Smooth muscle cell (in vitro differentiated cells): ENCODE results near the gene EFCAB6. TPM values are rescaled to one million over a fixed set of nuclear protein-coding genes. Genes with fewer than 3 reads are reported as not detected.

ENCODE experiments used
- DNase-seq: peaks from one replicate; lab custom pipeline; 2025; ENCODE audit not compliant: unreplicated experiment; lab: John Stamatoyannopoulos, UW
- H2AFZ ChIP-seq: fragments of 200-600 bp; sonication (generic); 2 replicates; pipeline ENCODE4 v1.6.0; 2016; ENCODE audit warnings: antibody characterized with exemption, low read depth, mild to moderate bottlenecking
- H3F3A ChIP-seq: fragments of 200-600 bp; sonication (generic); 2 replicates; pipeline ENCODE4 v1.6.0; 2017; ENCODE audit warnings: antibody characterized with exemption, low read depth
- H3K27ac ChIP-seq: fragments of 200-600 bp; sonication (generic); 2 replicates; pipeline ENCODE4 v1.5.1; 2016; ENCODE audit warnings: low read depth, mild to moderate bottlenecking
- H3K27me3 ChIP-seq: fragments of 200-600 bp; sonication (generic); 2 replicates; pipeline ENCODE4 v1.6.1; 2016; ENCODE audit warnings: low read depth, mild to moderate bottlenecking
- H3K36me3 ChIP-seq: fragments of 200-600 bp; sonication (generic); 2 replicates; pipeline ENCODE4 v1.5.1; 2016; ENCODE audit warnings: low read depth
- H3K4me1 ChIP-seq: fragments of 200-600 bp; sonication (generic); 2 replicates; pipeline ENCODE4 v1.5.1; 2016; ENCODE audit warnings: low read depth
- H3K4me2 ChIP-seq: fragments of 200-600 bp; sonication (generic); 2 replicates; pipeline ENCODE4 v1.6.0; 2016; ENCODE audit warnings: mild to moderate bottlenecking
- H3K4me3 ChIP-seq: fragments of 200-600 bp; sonication (generic); 2 replicates; pipeline ENCODE4 v1.5.1; 2016; ENCODE audit warnings: mild to moderate bottlenecking
- H3K79me2 ChIP-seq: fragments of 200-600 bp; sonication (generic); 2 replicates; pipeline ENCODE4 v1.6.0; 2016; ENCODE audit warnings: low read depth, mild to moderate bottlenecking
- H3K9ac ChIP-seq: fragments of 200-600 bp; sonication (generic); 2 replicates; pipeline ENCODE4 v1.6.0; 2016; ENCODE audit warnings: low read depth
- H3K9me3 ChIP-seq: fragments of 200-600 bp; sonication (generic); replicated peaks from 2 replicates; pipeline ENCODE4 v1.5.1; 2016; ENCODE audit warnings: low read depth
- H4K20me1 ChIP-seq: fragments of 200-600 bp; sonication (generic); 2 replicates; pipeline ENCODE4 v1.6.0; 2016; ENCODE audit warnings: low read depth
- WGBS: methylation state at CpG from one replicate; pipeline ENCODE4 v1.1.7; 2016; ENCODE audit warnings: low lambda C conversion rate; 5-methylcytosine and 5-hydroxymethylcytosine counted together
- polyA plus RNA-seq: library from polyadenylated mRNA; unstranded; fragments of >200 nt; fragmentation: Nextera tagmentation; extraction: Ambion mirVana; gene quantifications from 2 replicates; pipeline ENCODE4 v1.2.1, GENCODE V29; 2016
- total RNA-seq: library from RNA; depleted of rRNA; stranded (reverse); fragments of >200 nt; gene quantifications from 2 replicates; pipeline ENCODE4 v1.2.3, GENCODE V29; 2014
- TF ChIP-seq, protein P1 (sequence below): fragments of 200-600 bp; sonication (generic); IDR thresholded peaks from 2 replicates; pipeline ENCODE4 v1.5.1; 2017; ENCODE audit warnings: borderline replicate concordance, mild to moderate bottlenecking, antibody characterized with exemption; ENCODE audit not compliant: insufficient read depth, poor library complexity, severe bottlenecking

EFCAB6 gene
- total and polyA plus RNA-seq, 2 experiments from 2014 or later = 0.80 to 2.9 TPM

DNA sequence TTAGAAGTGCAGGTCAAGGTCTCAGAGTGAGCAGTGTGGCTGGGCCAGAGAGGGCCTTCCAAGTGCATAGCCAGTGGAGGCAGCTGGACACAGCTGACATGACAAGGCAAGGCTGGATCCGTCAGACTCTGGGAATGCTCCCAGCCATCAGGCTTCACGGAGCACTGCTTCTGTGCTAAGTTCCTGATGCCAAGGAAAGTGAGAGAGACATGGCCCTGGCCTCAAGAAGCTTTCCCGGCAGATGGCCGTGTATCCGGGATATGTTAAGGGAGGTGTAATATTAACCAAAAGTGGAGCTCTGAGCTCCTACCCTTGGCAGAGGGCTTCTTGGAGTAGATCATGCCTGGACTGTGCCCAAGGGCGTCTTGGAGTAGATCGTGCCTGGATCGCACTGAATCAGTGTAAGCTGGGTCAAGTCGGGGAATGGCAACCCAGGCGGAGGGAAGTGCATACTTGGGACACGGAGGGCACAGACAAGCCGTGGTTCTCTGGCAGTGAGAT is 7.4 kb upstream of the EFCAB6 start:
- Histone ChIP-seq H4K20me1 (no peaks in the 10 kb centered on the region), H3K36me3 (no peaks in the 10 kb centered on the region), H3K27ac (no peak overlapping the region), H3K9ac (no peak overlapping the region), H3K9me3 (no peaks in the 10 kb centered on the region), H2AFZ (no peak overlapping the region), H3F3A (no peaks in the 10 kb centered on the region), H3K4me3 (no peak overlapping the region), H3K27me3 (no peaks in the 10 kb centered on the region), H3K79me2 (no peaks in the 10 kb centered on the region), H3K4me1 (no peaks in the 10 kb centered on the region), H3K4me2 (no peak overlapping the region)
- DNase-seq = no peak
- TF ChIP-seq, protein P1, sequence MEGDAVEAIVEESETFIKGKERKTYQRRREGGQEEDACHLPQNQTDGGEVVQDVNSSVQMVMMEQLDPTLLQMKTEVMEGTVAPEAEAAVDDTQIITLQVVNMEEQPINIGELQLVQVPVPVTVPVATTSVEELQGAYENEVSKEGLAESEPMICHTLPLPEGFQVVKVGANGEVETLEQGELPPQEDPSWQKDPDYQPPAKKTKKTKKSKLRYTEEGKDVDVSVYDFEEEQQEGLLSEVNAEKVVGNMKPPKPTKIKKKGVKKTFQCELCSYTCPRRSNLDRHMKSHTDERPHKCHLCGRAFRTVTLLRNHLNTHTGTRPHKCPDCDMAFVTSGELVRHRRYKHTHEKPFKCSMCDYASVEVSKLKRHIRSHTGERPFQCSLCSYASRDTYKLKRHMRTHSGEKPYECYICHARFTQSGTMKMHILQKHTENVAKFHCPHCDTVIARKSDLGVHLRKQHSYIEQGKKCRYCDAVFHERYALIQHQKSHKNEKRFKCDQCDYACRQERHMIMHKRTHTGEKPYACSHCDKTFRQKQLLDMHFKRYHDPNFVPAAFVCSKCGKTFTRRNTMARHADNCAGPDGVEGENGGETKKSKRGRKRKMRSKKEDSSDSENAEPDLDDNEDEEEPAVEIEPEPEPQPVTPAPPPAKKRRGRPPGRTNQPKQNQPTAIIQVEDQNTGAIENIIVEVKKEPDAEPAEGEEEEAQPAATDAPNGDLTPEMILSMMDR = no peak
- WGBS = 91% methylated on average over 12 of the region's 12 CpGs

DNA sequence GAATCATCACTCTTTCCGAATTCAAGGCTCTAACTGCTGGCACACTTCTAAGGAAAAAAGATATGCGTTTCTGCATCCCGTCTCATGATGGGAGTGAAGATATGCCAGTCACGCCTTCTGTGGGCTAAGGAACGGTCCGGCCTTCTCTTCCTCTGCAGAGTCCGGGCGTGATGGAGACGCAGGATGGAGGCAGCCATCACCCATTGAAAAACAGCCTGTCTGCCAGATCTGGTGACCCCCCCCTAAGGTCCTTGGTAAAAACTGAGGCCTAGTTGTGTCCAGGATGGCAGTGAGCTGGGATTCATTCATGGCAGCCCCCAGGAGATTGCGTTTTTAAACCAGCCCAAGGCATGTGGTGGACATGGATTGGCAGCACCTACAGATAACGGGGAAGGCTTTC is 6.9 kb upstream of the EFCAB6 start:
- Histone ChIP-seq H3K4me3 (no peak overlapping the region), H3K27ac (no peak overlapping the region), H3K27me3 (no peaks in the 10 kb centered on the region), H2AFZ (no peak overlapping the region), H3F3A (no peaks in the 10 kb centered on the region), H3K79me2 (no peaks in the 10 kb centered on the region), H3K9ac (no peak overlapping the region), H4K20me1 (no peaks in the 10 kb centered on the region), H3K4me1 (no peaks in the 10 kb centered on the region), H3K36me3 (no peaks in the 10 kb centered on the region), H3K9me3 (no peaks in the 10 kb centered on the region), H3K4me2 (no peak overlapping the region)
- DNase-seq = no peak
- TF ChIP-seq, protein P1 = no peak
- 91% methylated on average over 11 of the region's 11 CpGs for WGBS

DNA sequence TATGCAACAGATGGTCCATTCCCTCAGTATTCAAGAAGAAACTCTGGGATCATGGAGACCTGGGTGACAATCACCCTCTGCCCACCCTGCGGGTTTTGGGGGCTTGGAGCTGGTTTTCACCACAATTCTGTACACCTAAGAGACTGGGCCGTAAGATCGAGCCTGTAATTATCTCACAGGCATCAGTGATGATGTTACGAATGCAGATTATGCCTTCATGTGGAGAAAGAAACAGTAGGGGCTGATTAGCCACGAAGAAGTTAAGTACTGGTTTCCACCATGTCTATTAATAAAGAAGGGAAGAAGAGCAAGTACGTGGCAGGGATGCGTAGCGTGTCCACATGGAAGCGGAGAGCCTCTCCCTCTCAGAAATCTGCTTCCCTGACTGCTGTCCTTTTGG is 5.3 kb upstream of the EFCAB6 start:
- no peaks in the 10 kb centered on the region for H4K20me1 ChIP-seq
- TF ChIP-seq, protein P1 = no peak
- H3K27ac ChIP-seq = no peak overlapping the region
- H3K4me2 ChIP-seq = no peak overlapping the region
- H3K9me3 ChIP-seq = no peaks in the 10 kb centered on the region
- peaks cover 11% of the 10 kb centered on the region for H3K4me1 ChIP-seq
- H3K4me3 ChIP-seq = no peak overlapping the region
- H3K27me3 ChIP-seq = no peaks in the 10 kb centered on the region
- WGBS = 94% methylated on average over 9 of the region's 9 CpGs
- no peaks in the 10 kb centered on the region for H3F3A ChIP-seq
- H3K9ac ChIP-seq = no peak overlapping the region
- no peaks in the 10 kb centered on the region for H3K36me3 ChIP-seq
- no peaks in the 10 kb centered on the region for H3K79me2 ChIP-seq
- DNase-seq = no peak
- H2AFZ ChIP-seq = no peak overlapping the region

DNA sequence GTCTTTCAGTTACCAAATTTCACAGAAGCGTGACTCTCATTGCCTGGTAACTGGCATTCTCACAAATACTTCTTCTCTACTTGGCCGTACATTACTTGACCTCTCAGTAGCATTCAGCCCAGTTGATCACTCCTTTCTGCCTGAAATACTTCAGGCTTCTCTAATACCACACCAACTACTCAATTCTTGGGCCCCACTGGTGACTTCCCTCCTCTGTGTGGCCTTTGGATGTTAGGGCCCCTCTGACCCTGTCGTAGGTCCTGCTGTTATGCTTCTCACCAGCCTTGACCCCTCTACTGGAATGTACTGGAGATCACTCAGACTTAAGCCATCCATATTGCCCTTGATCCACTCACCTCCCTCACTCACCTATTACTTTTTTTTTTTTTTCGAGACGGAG is 2.2 kb upstream of the EFCAB6 start:
- H3K9me3 ChIP-seq = no peaks in the 10 kb centered on the region
- WGBS = 96% methylated on average over 5 of the region's 5 CpGs
- no peaks in the 10 kb centered on the region for H3K27me3 ChIP-seq

More for the DNA sequence above, 2.2 kb upstream of the EFCAB6 start:
- no peaks in the 10 kb centered on the region for H4K20me1 ChIP-seq
- no peak overlapping the region for H3K4me3 ChIP-seq
- no peak overlapping the region for H3K9ac ChIP-seq
- TF ChIP-seq, protein P1 = no peak
- no peaks in the 10 kb centered on the region for H3F3A ChIP-seq
- H3K79me2 ChIP-seq = no peaks in the 10 kb centered on the region
- H3K27ac ChIP-seq = no peak overlapping the region
- H3K4me1 ChIP-seq = peaks cover 15% of the 10 kb centered on the region
- DNase-seq = no peak
- no peak overlapping the region for H3K4me2 ChIP-seq
- H3K36me3 ChIP-seq = no peaks in the 10 kb centered on the region
- H2AFZ ChIP-seq = no peak overlapping the region
